GM15510 (cell line): ENCODE measurements around the gene THSD7A.

Experiments
- POLR2A ChIP-seq: IDR thresholded peaks from 3 replicates; pipeline ENCODE4 v1.6.1; 2011; ENCODE audit warnings: borderline replicate concordance; ENCODE audit not compliant: insufficient read length; ENCODE audit errors: extremely low read depth

THSD7A gene, protein sequence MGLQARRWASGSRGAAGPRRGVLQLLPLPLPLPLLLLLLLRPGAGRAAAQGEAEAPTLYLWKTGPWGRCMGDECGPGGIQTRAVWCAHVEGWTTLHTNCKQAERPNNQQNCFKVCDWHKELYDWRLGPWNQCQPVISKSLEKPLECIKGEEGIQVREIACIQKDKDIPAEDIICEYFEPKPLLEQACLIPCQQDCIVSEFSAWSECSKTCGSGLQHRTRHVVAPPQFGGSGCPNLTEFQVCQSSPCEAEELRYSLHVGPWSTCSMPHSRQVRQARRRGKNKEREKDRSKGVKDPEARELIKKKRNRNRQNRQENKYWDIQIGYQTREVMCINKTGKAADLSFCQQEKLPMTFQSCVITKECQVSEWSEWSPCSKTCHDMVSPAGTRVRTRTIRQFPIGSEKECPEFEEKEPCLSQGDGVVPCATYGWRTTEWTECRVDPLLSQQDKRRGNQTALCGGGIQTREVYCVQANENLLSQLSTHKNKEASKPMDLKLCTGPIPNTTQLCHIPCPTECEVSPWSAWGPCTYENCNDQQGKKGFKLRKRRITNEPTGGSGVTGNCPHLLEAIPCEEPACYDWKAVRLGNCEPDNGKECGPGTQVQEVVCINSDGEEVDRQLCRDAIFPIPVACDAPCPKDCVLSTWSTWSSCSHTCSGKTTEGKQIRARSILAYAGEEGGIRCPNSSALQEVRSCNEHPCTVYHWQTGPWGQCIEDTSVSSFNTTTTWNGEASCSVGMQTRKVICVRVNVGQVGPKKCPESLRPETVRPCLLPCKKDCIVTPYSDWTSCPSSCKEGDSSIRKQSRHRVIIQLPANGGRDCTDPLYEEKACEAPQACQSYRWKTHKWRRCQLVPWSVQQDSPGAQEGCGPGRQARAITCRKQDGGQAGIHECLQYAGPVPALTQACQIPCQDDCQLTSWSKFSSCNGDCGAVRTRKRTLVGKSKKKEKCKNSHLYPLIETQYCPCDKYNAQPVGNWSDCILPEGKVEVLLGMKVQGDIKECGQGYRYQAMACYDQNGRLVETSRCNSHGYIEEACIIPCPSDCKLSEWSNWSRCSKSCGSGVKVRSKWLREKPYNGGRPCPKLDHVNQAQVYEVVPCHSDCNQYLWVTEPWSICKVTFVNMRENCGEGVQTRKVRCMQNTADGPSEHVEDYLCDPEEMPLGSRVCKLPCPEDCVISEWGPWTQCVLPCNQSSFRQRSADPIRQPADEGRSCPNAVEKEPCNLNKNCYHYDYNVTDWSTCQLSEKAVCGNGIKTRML (N-terminal part only)

DNA sequence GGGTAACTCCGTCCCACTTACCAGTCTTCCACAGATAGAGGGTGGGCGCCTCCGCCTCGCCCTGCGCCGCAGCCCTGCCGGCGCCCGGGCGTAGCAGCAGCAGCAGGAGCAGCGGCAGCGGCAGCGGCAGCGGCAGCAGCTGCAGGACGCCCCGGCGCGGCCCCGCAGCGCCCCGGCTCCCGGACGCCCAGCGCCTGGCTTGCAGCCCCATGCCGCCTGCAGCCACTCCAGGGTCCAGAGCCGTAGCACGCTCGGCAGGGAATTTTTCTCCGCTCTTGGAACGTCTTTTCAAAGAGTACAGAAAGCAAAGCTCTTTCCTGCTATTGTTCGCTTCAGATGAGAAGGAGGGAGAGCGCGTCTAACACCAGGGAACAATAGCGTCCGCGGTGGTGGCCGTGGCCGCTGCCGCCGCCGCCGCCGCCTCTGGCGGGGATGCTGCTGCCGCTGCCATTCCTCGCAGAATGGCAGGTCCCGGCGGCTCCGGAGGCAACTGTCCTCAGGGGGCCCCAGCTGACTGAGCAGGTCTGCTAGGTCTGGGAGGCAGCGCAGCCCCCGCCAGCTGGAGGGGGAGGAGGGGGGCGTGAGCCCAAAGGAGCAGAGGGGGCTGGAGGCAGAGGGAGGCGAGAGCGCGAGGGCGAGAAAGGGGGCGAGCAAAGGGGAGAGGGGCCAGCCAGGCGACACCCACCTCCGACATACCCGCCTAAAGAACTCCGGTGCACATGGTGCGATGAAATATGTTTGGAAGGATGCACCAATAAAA, at the start of gene THSD7A:
THSD7A (minus strand) TSS at position 463 of the 760 bp plus-strand sequence; CDS start at position 211, 252 bp downstream.
- no peak for TF ChIP-seq POLR2A

DNA sequence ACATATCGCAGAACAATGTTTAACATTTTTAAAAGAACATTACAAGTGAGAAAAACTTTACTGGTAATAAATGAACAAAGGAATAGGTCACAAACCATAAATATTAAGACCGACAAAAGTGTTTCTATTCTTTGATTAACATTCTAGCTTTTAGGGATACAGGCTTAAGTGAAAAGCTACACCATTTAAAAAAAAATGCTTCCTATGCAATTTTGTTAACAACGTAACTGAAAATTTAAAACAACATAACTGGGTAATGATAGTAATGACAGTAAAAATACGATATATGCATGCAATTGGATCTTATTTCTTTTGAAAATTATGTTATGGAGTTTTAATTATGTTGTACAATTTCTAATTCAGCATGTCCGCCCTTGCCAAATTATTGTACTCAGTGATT, 49.7 kb upstream of the THSD7A start:
- TF ChIP-seq POLR2A: no peak

DNA sequence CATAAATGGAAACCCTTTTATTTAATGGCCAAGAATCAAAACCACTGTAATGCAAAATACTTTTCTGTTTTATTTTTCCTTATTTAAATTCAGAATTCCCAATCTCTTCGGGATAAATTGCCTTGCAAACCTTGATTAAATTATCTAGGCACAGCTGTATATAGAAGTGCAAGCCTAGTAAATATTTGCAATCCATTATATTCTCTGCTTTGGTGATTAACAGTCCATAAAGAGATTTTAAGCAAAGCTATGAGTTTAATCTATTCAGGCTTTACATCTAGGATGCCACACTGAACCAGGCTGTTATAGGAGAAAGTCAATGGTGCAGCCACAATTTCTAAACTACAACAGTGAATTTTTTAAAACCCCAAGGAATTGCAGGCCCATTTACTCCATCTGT, 43.6 kb upstream of the THSD7A start:
- no peak for TF ChIP-seq POLR2A

DNA sequence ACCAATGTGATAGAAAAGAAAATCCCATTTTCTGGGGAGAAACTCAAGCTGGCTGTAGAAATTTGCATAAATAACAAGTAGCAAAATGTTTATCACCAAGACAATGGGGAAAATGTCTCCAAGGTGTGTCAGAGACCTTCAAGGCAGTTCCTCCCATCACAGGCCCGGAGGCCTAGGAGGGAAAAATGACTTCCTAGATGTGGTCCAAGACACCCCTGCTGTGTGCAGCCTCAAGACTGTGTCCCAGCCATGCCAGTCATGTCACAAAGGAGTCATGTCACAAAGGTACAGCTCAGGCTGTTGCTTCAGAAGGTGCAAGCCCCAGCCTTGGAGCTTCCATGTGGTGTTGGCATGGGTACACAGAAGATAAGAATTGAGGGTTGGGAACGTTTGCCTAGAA, 33.7 kb upstream of the THSD7A start:
- TF ChIP-seq POLR2A: no peak

DNA sequence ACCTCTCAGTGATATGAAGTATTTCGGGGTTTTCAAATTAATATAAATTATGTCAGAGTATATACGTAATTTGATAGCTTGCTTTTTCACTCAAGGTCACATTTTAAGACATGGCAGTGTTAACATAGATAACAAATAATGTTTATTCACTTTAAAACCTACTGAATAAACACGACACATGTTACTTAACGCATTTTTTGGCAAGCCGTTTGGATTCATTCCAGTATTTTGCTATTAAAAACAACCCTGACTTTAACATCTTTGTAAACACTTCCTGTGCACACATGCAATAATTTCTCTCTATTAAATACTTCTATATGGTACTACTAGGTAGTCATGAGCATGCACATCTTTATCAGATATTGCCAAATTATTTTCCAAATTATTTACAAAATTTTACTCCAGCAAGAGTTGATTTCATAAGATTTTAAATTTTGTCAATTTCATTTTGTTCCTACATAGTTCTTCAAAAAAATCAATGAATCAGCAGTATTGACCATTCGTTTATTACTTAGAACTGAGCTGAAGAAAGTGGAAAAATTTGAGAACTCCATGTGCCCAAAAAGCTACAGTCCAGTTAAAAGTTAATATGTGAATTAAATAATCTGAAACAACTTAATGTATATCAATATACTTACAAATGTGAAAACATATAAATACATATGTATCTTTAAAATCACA, 26.8 kb upstream of the THSD7A start:
- TF ChIP-seq POLR2A: no peak

DNA sequence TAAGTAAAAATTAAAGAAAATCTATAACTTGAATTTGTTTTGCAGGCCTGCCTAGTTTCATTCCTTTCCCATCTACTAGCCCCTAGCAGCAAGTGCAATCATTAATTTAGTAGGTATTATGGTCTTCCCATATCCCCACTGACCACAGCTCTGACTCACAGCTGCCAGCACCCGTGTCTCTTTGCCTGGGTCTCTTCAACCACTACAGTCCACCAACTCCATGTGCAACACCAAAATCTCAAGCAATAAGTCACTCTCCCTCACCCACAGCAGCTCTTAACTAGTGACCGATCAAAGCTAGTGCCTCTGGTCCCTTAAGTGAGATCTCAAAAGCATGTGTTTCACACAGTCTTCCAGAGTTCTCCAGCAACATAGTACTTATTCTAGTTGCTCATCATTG, 26.0 kb upstream of the THSD7A start:
- no peak for TF ChIP-seq POLR2A

DNA sequence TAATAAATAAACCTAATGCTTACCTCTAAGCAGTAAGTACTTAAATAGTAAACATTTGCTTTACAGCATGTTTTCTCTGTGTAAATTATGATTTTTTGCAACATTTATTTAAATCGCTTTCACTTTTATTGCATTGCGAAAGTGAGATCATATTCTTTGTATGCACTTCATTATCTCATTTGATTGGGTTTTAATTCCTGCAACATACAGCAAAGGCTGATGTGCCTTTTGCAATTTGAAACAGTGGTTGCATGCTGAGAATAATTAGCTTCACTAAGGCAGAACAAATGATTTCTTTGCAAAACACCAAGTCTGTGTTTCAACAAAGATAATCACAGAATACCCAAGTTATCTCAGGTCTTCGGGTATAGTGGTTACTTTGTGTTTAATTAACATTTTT, 16.3 kb upstream of the THSD7A start:
- TF ChIP-seq POLR2A: no peak

DNA sequence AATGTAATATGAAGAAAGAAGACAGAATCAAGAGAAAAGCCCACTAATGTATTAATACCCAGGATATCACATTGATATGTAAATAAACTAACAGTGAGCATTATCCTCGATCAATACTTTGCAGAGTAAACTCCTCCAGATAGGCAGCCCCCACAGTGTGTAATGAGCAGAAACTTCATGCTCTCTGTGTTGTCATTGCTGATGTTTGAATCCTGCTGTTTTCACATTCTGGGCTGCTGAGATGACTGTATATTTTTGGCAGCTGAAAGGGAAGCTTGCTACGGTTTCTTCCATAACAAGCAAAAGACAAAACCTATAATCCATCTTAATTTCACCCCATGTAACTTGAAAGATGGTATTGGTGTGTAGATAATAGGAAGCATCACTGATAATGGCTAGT, 15.3 kb upstream of the THSD7A start:
- TF ChIP-seq POLR2A: no peak

DNA sequence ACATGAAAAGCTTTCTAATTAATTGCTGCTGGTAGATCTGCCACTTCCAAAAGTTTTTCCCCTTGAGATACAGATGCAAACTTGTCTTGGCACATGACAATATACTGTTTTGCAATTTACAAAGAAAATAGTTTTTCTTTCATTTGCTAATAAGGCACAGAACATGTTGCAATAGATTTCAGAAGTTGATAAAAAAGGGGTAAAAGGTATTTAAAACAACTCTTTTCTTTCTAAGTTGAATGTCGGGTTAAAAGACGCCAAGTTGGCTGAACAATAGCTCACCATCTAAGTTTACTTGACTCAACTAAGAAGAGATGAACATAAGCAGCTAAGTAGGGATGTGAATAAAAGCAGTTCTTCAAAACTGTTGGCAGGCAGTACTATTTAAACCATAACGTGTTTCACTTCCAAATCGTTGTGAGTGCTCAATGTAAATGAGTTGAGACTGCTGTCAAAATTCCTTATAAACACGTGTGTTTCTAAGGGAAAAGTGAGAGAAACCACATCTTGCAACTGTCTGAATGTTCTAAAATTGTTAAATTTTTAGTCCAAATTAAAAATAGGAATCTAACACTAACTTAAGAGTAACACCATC, 14.5 kb upstream of the THSD7A start:
- no peak for TF ChIP-seq POLR2A

DNA sequence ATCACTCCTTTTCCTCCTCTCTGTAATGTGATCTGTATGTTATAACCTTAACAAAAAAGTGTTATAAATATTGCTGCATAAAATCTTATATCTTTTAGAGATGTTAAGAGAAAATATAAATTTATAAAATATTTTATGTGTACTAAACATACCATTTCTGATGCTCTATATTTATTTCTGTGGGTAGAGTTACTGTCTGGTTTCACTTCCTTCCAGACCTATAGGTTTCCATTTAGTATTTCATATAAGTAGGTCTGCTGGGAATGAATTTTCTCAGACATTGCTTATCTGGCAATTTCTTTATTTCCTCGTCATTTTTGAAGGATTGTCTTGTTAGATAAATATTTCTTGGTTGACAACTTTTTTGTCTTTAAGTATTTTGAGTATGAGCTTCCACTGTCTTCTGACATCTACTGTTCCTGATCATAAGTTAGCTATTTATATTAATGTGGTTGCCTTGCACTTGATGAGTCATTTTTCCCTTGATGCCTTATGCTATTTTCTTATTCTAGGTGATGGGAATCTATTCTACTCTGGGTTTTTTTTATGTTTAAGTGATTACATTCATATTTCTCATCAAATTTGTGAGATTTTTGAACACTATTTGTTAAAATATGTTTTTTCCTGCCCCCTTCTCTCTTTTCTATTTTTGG, 11.2 kb upstream of the THSD7A start:
- no peak for TF ChIP-seq POLR2A

DNA sequence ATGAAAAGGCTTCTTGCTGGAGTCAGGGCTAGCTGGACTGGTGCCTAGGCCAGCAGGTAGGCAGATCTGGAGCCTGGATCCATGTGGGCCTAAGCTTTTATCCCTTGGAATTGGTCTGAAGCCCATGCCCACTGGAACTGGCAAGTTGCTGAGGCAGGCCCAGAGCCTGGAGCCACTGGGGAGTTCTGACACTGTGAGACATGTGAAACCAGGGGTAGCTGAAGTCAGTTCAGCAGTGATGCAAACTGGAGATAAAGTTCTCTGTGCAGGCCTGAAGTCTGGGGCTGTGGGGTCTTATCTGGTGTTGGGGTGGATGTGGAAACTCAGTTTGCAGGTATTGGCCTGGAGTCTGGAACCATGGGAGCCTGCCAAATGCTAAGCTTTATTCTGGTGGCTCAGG, 9.7 kb upstream of the THSD7A start:
- no peak for TF ChIP-seq POLR2A

DNA sequence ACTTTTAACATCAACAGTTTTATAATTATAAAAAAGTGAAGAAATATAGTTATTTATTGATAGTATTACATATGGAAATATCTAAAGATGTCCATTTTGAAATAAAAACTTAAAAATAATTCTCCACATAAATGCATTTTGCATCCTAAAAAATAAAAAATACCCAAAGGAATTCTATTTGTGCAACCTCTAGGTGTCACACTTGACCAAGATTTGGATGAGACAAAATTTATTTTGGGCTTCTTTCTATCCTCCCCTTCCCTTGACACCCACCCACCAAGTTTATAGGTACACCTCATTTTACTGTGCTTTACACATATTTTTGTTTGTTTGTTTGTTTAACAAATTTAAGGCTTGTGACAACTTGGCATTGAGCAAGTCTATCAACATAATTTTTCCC, 3.3 kb upstream of the THSD7A start:
- no peak for TF ChIP-seq POLR2A

DNA sequence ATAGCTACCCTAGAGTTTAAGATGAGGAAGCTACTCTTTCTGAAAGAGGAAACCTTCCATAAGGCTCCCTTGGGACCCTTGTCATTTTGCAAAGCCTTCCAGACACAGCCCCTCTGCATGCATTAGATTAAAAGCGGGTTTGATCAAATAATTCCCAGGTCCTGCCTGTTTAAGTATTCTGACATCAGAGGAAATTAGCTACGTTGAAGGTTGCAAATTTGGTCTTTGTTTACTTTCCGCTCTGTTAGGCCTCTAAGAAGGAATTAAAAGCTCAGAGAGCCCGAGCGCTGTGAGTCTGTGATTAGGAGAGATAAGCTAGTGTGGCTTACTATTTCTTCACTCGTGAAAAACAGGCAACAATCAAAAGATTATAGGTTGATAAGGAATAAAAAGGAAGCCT, 1.4 kb upstream of the THSD7A start:
- TF ChIP-seq POLR2A: no peak
